ENCODE measurements around the gene ZDHHC20. TPM values are rescaled to one million over a fixed set of nuclear protein-coding genes. Genes with fewer than 3 reads are reported as not detected.

The ZDHHC20 gene
- total and polyA plus RNA-seq, 8 donors: 93.2 to 123 (median 114) TPM

- DNase-seq (no peak), ATAC-seq (no peak)
- H3K9me3 ChIP-seq: peaks cover 0 to 24% of the 10 kb centered on the region in 2 donors
- no peak overlapping the region for H3K4me3 ChIP-seq
- H3K27ac ChIP-seq: no peak overlapping the region
- TF ChIP-seq, protein P1, sequence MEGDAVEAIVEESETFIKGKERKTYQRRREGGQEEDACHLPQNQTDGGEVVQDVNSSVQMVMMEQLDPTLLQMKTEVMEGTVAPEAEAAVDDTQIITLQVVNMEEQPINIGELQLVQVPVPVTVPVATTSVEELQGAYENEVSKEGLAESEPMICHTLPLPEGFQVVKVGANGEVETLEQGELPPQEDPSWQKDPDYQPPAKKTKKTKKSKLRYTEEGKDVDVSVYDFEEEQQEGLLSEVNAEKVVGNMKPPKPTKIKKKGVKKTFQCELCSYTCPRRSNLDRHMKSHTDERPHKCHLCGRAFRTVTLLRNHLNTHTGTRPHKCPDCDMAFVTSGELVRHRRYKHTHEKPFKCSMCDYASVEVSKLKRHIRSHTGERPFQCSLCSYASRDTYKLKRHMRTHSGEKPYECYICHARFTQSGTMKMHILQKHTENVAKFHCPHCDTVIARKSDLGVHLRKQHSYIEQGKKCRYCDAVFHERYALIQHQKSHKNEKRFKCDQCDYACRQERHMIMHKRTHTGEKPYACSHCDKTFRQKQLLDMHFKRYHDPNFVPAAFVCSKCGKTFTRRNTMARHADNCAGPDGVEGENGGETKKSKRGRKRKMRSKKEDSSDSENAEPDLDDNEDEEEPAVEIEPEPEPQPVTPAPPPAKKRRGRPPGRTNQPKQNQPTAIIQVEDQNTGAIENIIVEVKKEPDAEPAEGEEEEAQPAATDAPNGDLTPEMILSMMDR (IDR thresholded peaks at IDR 0.05): no peak
- peaks cover 0 to 5% of the 10 kb centered on the region in 2 donors for H3K4me1 ChIP-seq
- no peaks in the 10 kb centered on the region for H3K36me3 ChIP-seq
- intact Hi-C loops (cut with DNase I): no loop called here
- no peaks in the 10 kb centered on the region for H3K27me3 ChIP-seq
Measured at GRCh38 chr13:21483748-21484147, 24.6 kb upstream of the ZDHHC20 start.

DNA sequence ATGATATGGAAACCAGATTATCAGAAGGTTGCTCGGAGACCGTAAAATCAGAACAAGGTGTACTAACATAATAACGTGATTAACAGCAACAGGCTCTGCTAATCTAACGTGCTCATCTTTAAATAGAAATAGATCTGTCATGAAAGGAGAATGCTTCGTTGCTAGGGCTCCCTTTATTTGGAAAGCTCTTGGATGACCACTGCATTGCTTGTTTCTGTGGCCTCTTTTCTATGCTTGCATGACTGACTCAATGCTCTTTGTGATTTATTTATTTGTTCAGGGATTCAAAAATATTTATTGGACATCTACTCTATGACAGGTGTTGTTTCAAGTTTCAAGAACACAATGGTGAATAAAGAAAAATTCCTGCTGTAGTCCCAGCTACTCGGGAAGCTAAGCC, 22.3 kb upstream of the ZDHHC20 start:
- intact Hi-C loops (cut with DNase I): no loop called here
- H3K27ac ChIP-seq: no peak overlapping the region
- DNase-seq: no peak

GRCh38 chr13:21478881-21479808, 20.0 kb upstream of the ZDHHC20 start:
- Histone ChIP-seq H3K4me3 (no peak overlapping the region), H3K27ac (no peak overlapping the region), H3K36me3 (no peaks in the 10 kb centered on the region), H3K4me1 (peaks cover 0 to 16% of the 10 kb centered on the region in 2 donors), H3K27me3 (no peaks in the 10 kb centered on the region), H3K9me3 (no peaks in the 10 kb centered on the region)
- TF ChIP-seq, protein P1 (IDR thresholded peaks at IDR 0.05): peak; percentile 65 to 67
- intact Hi-C loops (cut with DNase I): loop anchor here in 1 of 2 donors (5.0 kb wide), 1 partner anchor 182 kb away; no protein-coding TSS in a partner anchor
- DNase-seq (peak in 2 of 4 donors; percentile 76 to 84), ATAC-seq (peak; percentile 82)

More for the DNA sequence above, 22.3 kb upstream of the ZDHHC20 start:
- Histone ChIP-seq H3K4me3 (no peak overlapping the region), H3K9me3 (peaks cover 0 to 10% of the 10 kb centered on the region in 2 donors), H3K27me3 (no peaks in the 10 kb centered on the region), H3K36me3 (no peaks in the 10 kb centered on the region), H3K4me1 (peaks cover 0 to 15% of the 10 kb centered on the region in 2 donors)
- no peak for ATAC-seq
- TF ChIP-seq, protein P1 (IDR thresholded peaks at IDR 0.05): no peak

DNA sequence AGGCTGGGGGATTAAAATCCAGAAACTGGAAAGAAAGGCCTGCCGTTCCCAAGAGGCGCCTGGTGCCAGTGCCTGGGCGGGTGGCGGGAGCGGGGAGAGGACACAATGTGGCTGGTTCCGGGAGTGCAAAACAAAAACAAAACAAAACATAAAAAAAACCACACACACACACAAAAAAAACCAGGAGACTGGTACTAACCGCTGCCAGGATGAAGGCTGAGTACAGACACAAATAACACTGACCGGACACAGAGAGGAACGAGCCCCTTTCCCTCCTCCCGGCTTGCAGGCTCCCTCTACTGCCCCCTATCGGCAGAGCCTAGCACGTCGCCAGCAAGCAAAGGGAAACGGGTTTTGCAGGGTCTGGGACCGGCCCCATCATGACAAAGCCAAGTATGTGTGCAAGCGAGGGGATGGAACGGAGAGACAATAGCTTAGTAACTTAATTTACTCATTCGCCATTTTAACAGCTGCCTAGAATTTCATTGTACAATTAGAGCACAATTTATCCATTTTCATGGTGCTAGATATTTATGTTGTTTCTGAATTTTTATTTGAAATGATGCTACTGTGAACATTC, 17.9 kb upstream of the ZDHHC20 start:
- TF ChIP-seq, protein P1 (IDR thresholded peaks at IDR 0.05): peak; percentile 98
- no peaks in the 10 kb centered on the region for H3K27me3 ChIP-seq
- DNase-seq (peak; percentile 66 to 92 (median 86)), ATAC-seq (peak; percentile 96)
- no peaks in the 10 kb centered on the region for H3K9me3 ChIP-seq
- H3K4me3 ChIP-seq: peak overlapping the region; percentile 4 to 32
- no peaks in the 10 kb centered on the region for H3K36me3 ChIP-seq
- H3K27ac ChIP-seq: peak overlapping the region in 1 of 2 donors; percentile 45
- intact Hi-C loops (cut with DNase I): loop anchor here in 1 of 2 donors (5.0 kb wide), 1 partner anchor 180 kb away; no protein-coding TSS in a partner anchor
- peaks cover 0 to 16% of the 10 kb centered on the region in 2 donors for H3K4me1 ChIP-seq

DNA sequence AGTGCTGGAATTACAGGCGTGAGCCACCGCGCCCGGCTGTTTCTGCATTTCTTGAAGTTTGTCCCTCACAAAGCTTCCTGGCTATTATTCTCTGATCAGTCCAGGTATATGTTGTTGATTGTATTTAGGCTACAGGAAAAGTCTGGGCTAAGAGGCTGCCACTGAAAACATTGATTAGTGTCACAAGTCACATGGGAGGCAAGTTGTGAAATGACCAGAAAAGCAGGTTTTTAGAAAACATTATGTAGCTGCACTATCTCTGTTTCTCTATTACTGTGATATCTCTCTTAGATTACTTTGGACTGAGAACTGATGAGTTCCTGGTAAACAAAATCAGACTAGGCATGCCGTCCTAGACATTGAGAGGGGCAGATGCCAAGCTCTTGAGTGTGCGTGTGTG, 16.0 kb upstream of the ZDHHC20 start:
- peaks cover 0 to 16% of the 10 kb centered on the region in 2 donors for H3K4me1 ChIP-seq
- no peaks in the 10 kb centered on the region for H3K36me3 ChIP-seq
- no peaks in the 10 kb centered on the region for H3K27me3 ChIP-seq
- no peak overlapping the region for H3K4me3 ChIP-seq
- no peak overlapping the region for H3K27ac ChIP-seq
- DNase-seq (no peak), ATAC-seq (no peak)
- TF ChIP-seq, protein P1 (IDR thresholded peaks at IDR 0.05): no peak
- intact Hi-C loops (cut with DNase I): loop anchor here in 1 of 2 donors (5.0 kb wide), 1 partner anchor 178 kb away; no protein-coding TSS in a partner anchor
- peaks cover 3 to 10% of the 10 kb centered on the region in 2 donors for H3K9me3 ChIP-seq
